Astrocyte (in vitro differentiated cells and primary cell): Measurements from ENCODE around the gene SLC15A5. TPM values are rescaled to one million over a fixed set of nuclear protein-coding genes. Genes with fewer than 3 reads are reported as not detected.

Experiments used
- DNase-seq: peaks from one replicate; pipeline ENCODE4 v3.0.0-alpha.2; 2010; ENCODE audit warnings: low read depth
- FAIRE-seq: peaks from 2 replicates; lab custom pipeline; 2011; peaks lifted over from hg19 to GRCh38; lab: Jason Lieb, UNC
- H2AFZ ChIP-seq: 2 replicates; pipeline ENCODE4 v1.6.0; 2012; ENCODE audit warnings: low read depth, low read length, inconsistent platforms
- H3K27ac ChIP-seq: 2 replicates; pipeline ENCODE4 v1.5.1; 2011; ENCODE audit warnings: low read depth, low read length, inconsistent platforms
- H3K27me3 ChIP-seq: 2 replicates; pipeline ENCODE4 v1.6.0; 2011; ENCODE audit warnings: low read length, inconsistent platforms; ENCODE audit not compliant: insufficient read depth
- H3K36me3 ChIP-seq: 2 replicates; pipeline ENCODE4 v1.5.1; 2011; ENCODE audit warnings: low read length, inconsistent platforms; ENCODE audit not compliant: insufficient read depth
- H3K4me1 ChIP-seq: 2 replicates; pipeline ENCODE4 v1.5.1; 2011; ENCODE audit warnings: low read length, inconsistent platforms; ENCODE audit not compliant: insufficient read depth
- H3K4me2 ChIP-seq: 2 replicates; pipeline ENCODE4 v1.6.0; 2012; ENCODE audit warnings: low read length, inconsistent platforms
- H3K4me3 ChIP-seq: 2 replicates; pipeline ENCODE4 v1.5.1; 2011; ENCODE audit warnings: low read depth, mild to moderate bottlenecking, low read length, inconsistent platforms; ENCODE audit not compliant: insufficient read depth
- H3K79me2 ChIP-seq: 2 replicates; pipeline ENCODE4 v1.6.0; 2012; ENCODE audit warnings: mild to moderate bottlenecking, low read length, inconsistent platforms; ENCODE audit not compliant: insufficient read depth
- H3K9ac ChIP-seq: 2 replicates; pipeline ENCODE4 v1.6.0; 2012; ENCODE audit warnings: mild to moderate bottlenecking, low read length, inconsistent platforms
- H3K9me3 ChIP-seq: 2 replicates; pipeline ENCODE4 v1.5.1; 2012; ENCODE audit warnings: low read depth, mild to moderate bottlenecking, low read length, inconsistent platforms; ENCODE audit not compliant: insufficient read depth
- H4K20me1 ChIP-seq: 2 replicates; pipeline ENCODE4 v1.6.0; 2012; ENCODE audit warnings: low read length, inconsistent platforms; ENCODE audit not compliant: insufficient read depth
- H3K27ac Mint-ChIP-seq: one replicate; pipeline ENCODE4 v1.8.0; 2021; ENCODE audit warnings: mild to moderate bottlenecking, mixed read lengths; ENCODE audit not compliant: unreplicated experiment
- H3K27me3 Mint-ChIP-seq: one replicate; pipeline ENCODE4 v1.8.0; 2021; ENCODE audit warnings: low read depth, mixed read lengths; ENCODE audit not compliant: unreplicated experiment
- H3K36me3 Mint-ChIP-seq: one replicate; pipeline ENCODE4 v1.8.0; 2021; ENCODE audit warnings: low read depth, mixed read lengths; ENCODE audit not compliant: unreplicated experiment
- H3K4me1 Mint-ChIP-seq: one replicate; pipeline ENCODE4 v1.8.0; 2021; ENCODE audit warnings: low read depth, mixed read lengths; ENCODE audit not compliant: unreplicated experiment
- H3K4me3 Mint-ChIP-seq: one replicate; pipeline ENCODE4 v1.8.0; 2021; ENCODE audit warnings: mild to moderate bottlenecking, moderate library complexity, mixed read lengths; ENCODE audit not compliant: unreplicated experiment
- H3K9me3 Mint-ChIP-seq: one replicate; pipeline ENCODE4 v1.8.0; 2021; ENCODE audit warnings: mild to moderate bottlenecking, mixed read lengths; ENCODE audit not compliant: unreplicated experiment
- CTCF ChIP-seq: IDR thresholded peaks from 2 replicates; pipeline ENCODE4 v1.5.1; 2011; ENCODE audit warnings: low read depth, mild to moderate bottlenecking, inconsistent platforms, low read length, moderate library complexity; ENCODE audit not compliant: insufficient read depth
- EZH2 ChIP-seq: IDR thresholded peaks from 2 replicates; pipeline ENCODE4 v1.6.1; 2012; ENCODE audit warnings: mild to moderate bottlenecking, low read length, inconsistent platforms; ENCODE audit not compliant: insufficient read depth
- total RNA-seq: library from RNA; stranded (reverse); gene quantifications from 2 replicates; pipeline ENCODE4 v1.2.1, GENCODE V29; 2021

SLC15A5 gene
- total RNA-seq, 1 donor from 2014 or later, result not detected

- Histone ChIP-seq H3K27me3 (no peaks in the 10 kb centered on the region), H3K9me3 (no peaks in the 10 kb centered on the region), H3K4me1 (no peaks in the 10 kb centered on the region), H3K4me3 (no peak overlapping the region), H3K36me3 (no peaks in the 10 kb centered on the region), H3K27ac (no peak overlapping the region), H2AFZ (no peak overlapping the region), H3K9ac (no peak overlapping the region), H4K20me1 (no peaks in the 10 kb centered on the region), H3K79me2 (no peaks in the 10 kb centered on the region), H3K4me2 (no peak overlapping the region)
- no peaks in the 10 kb centered on the region for H3K36me3 Mint-ChIP-seq
- DNase-seq (no peak), FAIRE-seq (no peak)
- H3K4me3 Mint-ChIP-seq, result no peak overlapping the region
- no peaks in the 10 kb centered on the region for H3K9me3 Mint-ChIP-seq
- TF ChIP-seq CTCF, result no peak
- TF ChIP-seq EZH2, result no peak
- no peaks in the 10 kb centered on the region for H3K27me3 Mint-ChIP-seq
- no peaks in the 10 kb centered on the region for H3K4me1 Mint-ChIP-seq
- no peak overlapping the region for H3K27ac Mint-ChIP-seq
Observed at GRCh38 chr12:16159571-16159970, 117.9 kb downstream of the SLC15A5 start.

- no peaks in the 10 kb centered on the region for H4K20me1 ChIP-seq
- H2AFZ ChIP-seq, result no peak overlapping the region
- H3K9me3 ChIP-seq, result no peaks in the 10 kb centered on the region
- no peaks in the 10 kb centered on the region for H3K27me3 ChIP-seq
- no peaks in the 10 kb centered on the region for H3K36me3 Mint-ChIP-seq
- H3K27ac Mint-ChIP-seq, result no peak overlapping the region
- H3K79me2 ChIP-seq, result no peaks in the 10 kb centered on the region
- TF ChIP-seq EZH2, result no peak
- no peak for TF ChIP-seq CTCF
- H3K4me2 ChIP-seq, result no peak overlapping the region
- no peak for DNase-seq
- H3K27me3 Mint-ChIP-seq, result no peaks in the 10 kb centered on the region
- no peak overlapping the region for H3K4me3 Mint-ChIP-seq
- H3K4me1 Mint-ChIP-seq, result no peaks in the 10 kb centered on the region
- no peaks in the 10 kb centered on the region for H3K36me3 ChIP-seq
- no peaks in the 10 kb centered on the region for H3K9me3 Mint-ChIP-seq
- no peak overlapping the region for H3K27ac ChIP-seq
- FAIRE-seq, result no peak
- H3K4me3 ChIP-seq, result no peak overlapping the region
- no peaks in the 10 kb centered on the region for H3K4me1 ChIP-seq
- no peak overlapping the region for H3K9ac ChIP-seq
Observed at GRCh38 chr12:16158050-16158449, 119.4 kb downstream of the SLC15A5 start.

GRCh38 chr12:16155938-16156337 lies 121.5 kb downstream of the SLC15A5 start:
- H3K4me1 Mint-ChIP-seq, result no peaks in the 10 kb centered on the region
- Histone ChIP-seq H3K79me2 (no peaks in the 10 kb centered on the region), H3K4me3 (no peak overlapping the region), H3K9me3 (no peaks in the 10 kb centered on the region), H4K20me1 (no peaks in the 10 kb centered on the region), H3K36me3 (no peaks in the 10 kb centered on the region), H3K27ac (no peak overlapping the region), H3K4me1 (no peaks in the 10 kb centered on the region), H3K4me2 (no peak overlapping the region), H2AFZ (no peak overlapping the region), H3K27me3 (no peaks in the 10 kb centered on the region), H3K9ac (no peak overlapping the region)
- H3K4me3 Mint-ChIP-seq, result no peak overlapping the region
- H3K36me3 Mint-ChIP-seq, result no peaks in the 10 kb centered on the region
- H3K27ac Mint-ChIP-seq, result no peak overlapping the region
- H3K9me3 Mint-ChIP-seq, result no peaks in the 10 kb centered on the region
- no peak for TF ChIP-seq EZH2
- TF ChIP-seq CTCF, result no peak
- FAIRE-seq, result no peak
- H3K27me3 Mint-ChIP-seq, result no peaks in the 10 kb centered on the region
- DNase-seq, result no peak
